Activated CD4-positive, CD25-positive, alpha-beta regulatory T cell (primary cell): ENCODE data around the gene SLC39A11.
"Not testable (repeated sequence)": the region's sequence is repeated elsewhere in the genome, so short reads cannot be mapped to it uniquely, and the experiment has no call there.

ENCODE experiments used
- DNase-seq, 4 experiments: peaks; one replicate each; lab custom pipeline; 2025; lab: John Stamatoyannopoulos, UW

Gene SLC39A11

GRCh38 chr17:72656130-72656763 lies 436.2 kb downstream of the SLC39A11 start:
- DNase-seq, result no peak

- no peak for DNase-seq
Observed at GRCh38 chr17:72654706-72655105, 437.8 kb downstream of the SLC39A11 start.

- DNase-seq, result no peak
Observed at GRCh38 chr17:72651988-72652387, 440.5 kb downstream of the SLC39A11 start.

- DNase-seq, result no peak
Observed at GRCh38 chr17:72648702-72649101, 443.8 kb downstream of the SLC39A11 start.

GRCh38 chr17:72646176-72646575 lies 446.3 kb downstream of the SLC39A11 start:
- no peak for DNase-seq

- DNase-seq, result no peak
Observed at GRCh38 chr17:72644492-72644891, 448.0 kb downstream of the SLC39A11 start.

- DNase-seq, result no peak
Observed at GRCh38 chr17:72643575-72644216, 448.8 kb downstream of the SLC39A11 start.

GRCh38 chr17:72642720-72643119 lies 449.8 kb downstream of the SLC39A11 start:
- no peak for DNase-seq

GRCh38 chr17:72640415-72641165 lies 451.9 kb downstream of the SLC39A11 start:
- DNase-seq, result no peak

GRCh38 chr17:72639711-72640110 lies 452.8 kb downstream of the SLC39A11 start:
- DNase-seq, result no peak

GRCh38 chr17:72638932-72639331 lies 453.6 kb downstream of the SLC39A11 start:
- not testable (repeated sequence) for DNase-seq

GRCh38 chr17:72635034-72635635 lies 457.4 kb downstream of the SLC39A11 start:
- no peak for DNase-seq

GRCh38 chr17:72634621-72635020 lies 457.9 kb downstream of the SLC39A11 start:
- no peak for DNase-seq

GRCh38 chr17:72631949-72632684 lies 460.4 kb downstream of the SLC39A11 start:
- no peak for DNase-seq

- DNase-seq, result no peak
Observed at GRCh38 chr17:72631568-72631948, 460.9 kb downstream of the SLC39A11 start.

GRCh38 chr17:72624652-72625051 lies 467.8 kb downstream of the SLC39A11 start:
- DNase-seq, result no peak

GRCh38 chr17:72624226-72624625 lies 468.3 kb downstream of the SLC39A11 start:
- DNase-seq, result no peak

- no peak for DNase-seq
Observed at GRCh38 chr17:72622661-72623433, 469.6 kb downstream of the SLC39A11 start.

GRCh38 chr17:72619976-72620650 lies 472.4 kb downstream of the SLC39A11 start:
- no peak for DNase-seq

GRCh38 chr17:72618001-72618509 lies 474.4 kb downstream of the SLC39A11 start:
- DNase-seq, result no peak
